GM18951 (cell line): ENCODE data around the gene ENG.

Source experiments
- POLR2A ChIP-seq: IDR thresholded peaks from 4 replicates; pipeline ENCODE4 v1.6.1; 2011; ENCODE audit warnings: mild to moderate bottlenecking; ENCODE audit not compliant: insufficient read length, insufficient read depth; ENCODE audit errors: extremely low read depth
- in situ Hi-C: fragments of 300-500 bp; cut with MboI; formaldehyde crosslinking; loops from one replicate; pipeline ENCODE4 v1.12.0; 2022; ENCODE audit warnings: low sequenced_read_pairs, mixed read lengths, inconsistent platforms; ENCODE audit not compliant: unreplicated experiment

Gene ENG

GRCh38 chr9:127835991-127836516 is 18.4 kb downstream of the ENG start:
- in situ Hi-C loops: no loop called here
- no peak for TF ChIP-seq POLR2A

DNA sequence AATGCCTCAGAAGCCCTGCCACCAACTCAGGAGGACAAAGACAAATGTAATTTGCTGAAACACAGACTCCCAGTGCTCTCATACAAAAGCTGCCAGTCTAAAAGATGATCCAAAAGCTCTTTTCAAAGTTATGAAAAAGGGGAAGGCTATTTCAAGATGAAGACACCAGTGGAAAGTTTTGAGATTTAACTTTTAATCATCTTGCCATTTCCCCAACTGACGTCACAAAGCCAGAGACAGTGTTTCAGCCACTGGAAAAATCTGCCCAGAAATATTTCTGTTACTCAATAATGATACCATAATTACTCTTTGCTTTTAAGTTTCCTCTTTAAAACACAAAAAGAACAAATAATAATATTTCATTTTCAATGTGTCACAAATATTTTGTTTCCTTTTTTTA is 20.9 kb downstream of the ENG start:
- no peak for TF ChIP-seq POLR2A
- in situ Hi-C loops: no loop called here

DNA sequence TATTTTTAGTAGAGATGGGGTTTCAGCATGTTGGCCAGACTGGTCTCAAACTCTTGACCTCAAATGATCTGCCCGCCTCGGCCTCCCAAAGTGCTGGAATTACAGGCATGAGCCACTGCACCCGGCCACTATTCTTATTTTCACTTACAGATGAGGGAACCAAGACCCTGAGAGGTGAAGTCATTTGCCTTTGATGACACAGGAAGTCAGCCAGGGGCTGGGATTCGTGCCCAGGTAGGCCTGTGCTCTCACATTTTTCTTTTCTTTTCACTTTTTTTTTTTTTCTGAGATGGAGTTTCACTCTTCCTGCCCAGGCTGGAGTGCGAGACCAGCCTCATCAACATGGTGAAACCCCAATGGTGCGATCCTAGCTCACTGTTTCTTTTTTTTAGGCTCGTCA is 22.2 kb downstream of the ENG start:
- in situ Hi-C loops: no loop called here
- TF ChIP-seq POLR2A: no peak

DNA sequence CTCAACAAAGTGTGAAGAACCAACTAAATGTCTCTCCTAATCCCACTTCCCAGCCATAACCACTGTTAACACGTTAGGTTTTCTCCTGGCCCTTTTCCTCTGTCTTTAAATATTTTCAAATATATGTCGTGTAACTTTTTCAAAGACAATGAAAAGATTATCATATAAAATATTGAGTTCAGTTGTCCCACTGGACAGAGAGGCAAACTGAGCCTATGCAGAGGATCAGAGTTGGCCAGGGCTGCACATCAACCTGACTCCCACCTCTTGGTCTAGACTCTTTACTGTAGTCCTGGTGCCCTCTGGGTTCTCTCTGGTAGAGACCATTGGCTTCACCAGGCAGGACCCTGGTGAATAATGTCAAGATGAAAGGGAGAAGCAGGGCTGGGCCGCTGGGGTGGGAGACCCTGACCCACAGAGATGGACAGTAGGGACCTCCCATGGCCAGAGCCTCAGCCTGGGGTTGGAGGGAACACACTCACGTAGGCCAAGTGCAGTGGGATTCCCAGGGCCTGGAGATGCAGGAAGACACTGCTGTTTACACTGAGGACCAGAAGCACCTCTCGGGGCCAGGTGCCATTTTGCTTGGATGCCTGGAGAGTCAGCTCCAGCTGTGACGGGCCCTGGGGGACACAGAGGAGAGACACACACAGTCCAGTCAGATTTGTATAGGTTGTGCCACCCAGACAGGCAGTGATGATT is 25.1 kb downstream of the ENG start:
- in situ Hi-C loops: no loop called here
- no peak for TF ChIP-seq POLR2A

DNA sequence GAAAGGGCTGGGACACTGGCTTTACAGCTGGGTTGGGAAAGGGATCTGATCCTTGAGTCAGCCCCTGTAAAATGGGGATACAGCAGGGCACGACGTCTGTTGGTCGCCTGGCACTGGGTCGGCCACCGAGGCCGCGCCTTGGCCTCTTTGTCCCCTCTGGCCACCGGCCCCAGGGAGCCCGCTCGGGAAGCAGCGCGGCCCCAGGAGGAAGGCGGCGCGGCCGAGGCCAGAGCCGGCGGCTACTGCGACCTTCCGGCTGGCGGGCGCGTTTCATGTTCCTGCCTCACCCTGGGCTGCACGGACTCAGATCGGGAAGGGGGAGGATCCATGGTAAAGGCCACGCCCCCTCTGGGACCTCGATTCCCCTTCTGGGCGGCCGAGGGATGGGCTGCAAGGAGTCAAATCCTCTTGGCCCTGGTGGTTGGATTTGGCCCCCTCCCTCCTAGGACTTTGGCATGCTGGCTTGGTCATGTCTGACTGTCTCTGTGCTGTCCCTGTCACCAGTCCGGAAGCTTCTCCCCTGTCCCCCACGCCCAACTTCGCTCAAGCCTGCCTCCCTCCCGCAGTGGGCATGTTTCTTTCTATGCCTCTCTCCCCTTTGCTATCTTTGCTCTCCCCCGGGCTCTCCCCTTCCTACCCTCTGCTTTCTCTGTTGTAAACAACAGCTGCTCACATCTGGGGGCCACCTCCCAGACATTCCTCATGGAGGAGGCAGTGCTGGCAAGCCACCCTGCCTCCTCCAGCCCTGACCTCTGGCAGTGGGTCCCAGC is 26.0 kb downstream of the ENG start:
- in situ Hi-C loops: no loop called here
- no peak for TF ChIP-seq POLR2A

DNA sequence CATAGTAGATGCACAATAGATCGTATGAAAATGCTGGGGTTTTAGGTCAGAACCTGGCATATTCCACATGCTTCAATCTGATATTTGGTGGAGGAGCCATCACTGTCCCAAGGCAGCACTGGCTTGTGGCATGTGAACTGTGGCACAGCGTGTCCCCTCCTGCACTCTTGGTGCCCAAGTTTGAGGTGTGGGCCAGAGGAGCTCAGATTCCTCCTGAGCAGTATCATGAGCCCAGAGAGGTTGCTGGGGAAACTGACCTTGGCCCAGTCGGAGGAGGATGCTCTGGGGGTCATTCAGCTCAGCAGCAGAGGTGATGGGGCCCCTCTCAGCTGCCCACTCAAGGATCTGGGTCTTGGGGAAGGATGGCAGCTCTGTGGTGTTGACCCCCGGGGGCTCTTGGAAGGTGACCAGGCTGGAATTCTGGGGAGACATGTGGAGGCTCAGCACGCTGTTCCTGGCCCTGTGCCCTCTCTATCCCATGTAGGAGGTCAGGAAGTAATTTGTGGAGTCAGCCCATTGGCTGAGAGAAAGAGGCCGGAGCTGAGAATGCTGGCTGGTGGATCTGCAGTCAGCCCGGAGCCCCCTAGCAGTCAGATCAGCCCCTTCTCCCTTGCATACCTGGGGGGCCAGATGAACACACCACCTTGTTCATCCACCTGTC is 28.1 kb downstream of the ENG start:
- in situ Hi-C loops: no loop called here
- no peak for TF ChIP-seq POLR2A

DNA sequence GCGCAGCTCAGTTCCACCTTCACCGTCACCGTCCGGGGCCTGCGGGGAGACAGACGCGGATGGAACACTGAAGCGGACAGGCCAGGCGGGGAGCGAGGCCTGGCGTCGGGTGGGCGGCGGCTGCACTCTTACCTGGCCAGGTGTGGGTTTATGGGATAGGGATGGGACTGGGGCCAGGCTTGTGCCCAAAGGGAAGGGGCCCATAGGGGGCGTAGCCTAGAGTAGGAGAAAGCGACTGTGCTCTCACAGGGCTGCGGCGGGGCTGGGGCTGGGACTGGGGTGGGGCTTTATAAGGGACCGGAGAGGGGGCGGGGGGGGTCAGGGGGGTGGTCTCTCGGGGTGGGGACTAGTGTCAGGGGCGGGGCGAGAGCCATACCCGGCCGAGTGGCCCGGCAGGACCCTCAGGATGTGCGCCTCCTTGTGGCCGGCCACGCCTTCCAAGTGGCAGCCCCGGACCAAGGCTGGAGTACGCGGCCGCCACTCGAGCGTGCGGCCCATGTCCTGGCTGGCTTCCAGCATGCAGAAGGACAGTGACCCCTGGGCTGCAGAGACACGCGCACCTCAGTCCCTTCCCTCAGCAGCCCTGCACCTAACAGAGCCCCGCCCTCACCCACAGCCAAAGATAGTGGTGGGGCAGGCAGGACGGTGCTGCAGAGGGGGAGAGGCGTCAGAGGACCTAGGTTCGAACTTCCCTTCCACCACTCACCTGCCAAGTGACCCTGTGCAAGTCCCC is 29.0 kb downstream of the ENG start:
- in situ Hi-C loops: no loop called here
- no peak for TF ChIP-seq POLR2A

- no peak for TF ChIP-seq POLR2A
- in situ Hi-C loops: no loop called here
Observed at GRCh38 chr9:127822108-127822507, 32.4 kb downstream of the ENG start.

GRCh38 chr9:127818574-127818973 is 35.9 kb downstream of the ENG start:
- no peak for TF ChIP-seq POLR2A
- in situ Hi-C loops: no loop called here

DNA sequence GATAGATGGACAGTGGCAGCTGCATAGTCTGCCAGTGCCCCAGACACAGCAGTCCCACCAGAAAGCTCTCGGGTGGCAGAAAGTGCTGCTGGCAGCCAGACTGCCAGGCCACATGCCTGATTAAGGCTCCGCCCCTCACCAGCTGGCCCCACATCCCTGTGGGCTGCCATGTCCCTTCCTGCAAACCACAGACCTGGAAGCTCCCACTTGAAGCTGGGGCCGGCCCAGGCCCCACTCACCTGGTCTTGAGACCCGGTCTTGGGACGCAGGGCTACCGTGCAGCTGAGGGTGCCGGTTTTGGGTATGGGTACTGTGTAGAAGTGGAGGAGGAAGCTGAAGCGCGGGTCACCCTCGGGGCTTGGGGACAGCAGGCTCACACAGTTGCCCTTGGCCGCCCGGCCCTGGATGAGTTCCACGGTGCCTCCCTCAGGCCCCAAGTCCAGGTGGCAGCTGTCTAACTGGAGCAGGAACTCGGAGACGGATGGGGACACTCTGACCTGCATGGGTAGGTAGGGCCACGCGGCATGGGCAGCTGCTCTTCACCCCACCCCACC is 36.5 kb downstream of the ENG start:
- in situ Hi-C loops: no loop called here

DNA sequence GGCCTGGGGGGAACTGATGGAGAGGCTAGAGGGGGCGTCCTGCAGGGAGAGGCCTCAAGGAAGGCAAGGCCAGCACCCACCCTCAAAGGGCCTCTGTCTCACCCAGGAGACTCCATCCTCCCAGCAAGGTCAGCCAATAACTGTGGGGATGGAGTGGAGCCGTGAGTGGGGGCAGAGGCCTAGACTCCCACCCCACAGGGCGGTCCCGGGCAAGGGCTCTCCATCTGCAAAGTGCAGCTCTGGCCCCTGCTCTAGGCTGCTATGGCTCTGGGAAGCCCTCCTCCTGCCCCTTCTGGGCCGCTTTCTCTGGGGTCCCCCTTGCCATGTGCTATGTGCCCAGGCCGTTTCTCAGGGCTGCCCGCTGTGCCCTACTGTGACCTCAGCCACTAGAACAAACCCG is 37.7 kb downstream of the ENG start:
- no peak for TF ChIP-seq POLR2A
- in situ Hi-C loops: no loop called here

More for the DNA sequence above, 36.5 kb downstream of the ENG start:
- no peak for TF ChIP-seq POLR2A

- no peak for TF ChIP-seq POLR2A
- in situ Hi-C loops: no loop called here
Observed at GRCh38 chr9:127816362-127816725, 38.1 kb downstream of the ENG start.
